Measurements from ENCODE around the gene MYO5C. TPM values are rescaled to one million over a fixed set of nuclear protein-coding genes. Genes with fewer than 3 reads are reported as not detected.

The MYO5C gene
- total RNA-seq, 1 experiment from 2014 or later, result 0.43 TPM

- Histone ChIP-seq H3K9me3 (ENCODE audit: low read depth, low read length, poor library complexity, severe bottlenecking) (no peaks in the 10 kb centered on the region), H3K27me3 (replicated peaks; ENCODE audit: insufficient read depth, low read depth, low read length, poor library complexity) (peaks cover 44% of the 10 kb centered on the region), H3K27ac (ENCODE audit: low read depth, low read length, poor library complexity, severe bottlenecking) (no peak overlapping the region), H3K4me1 (ENCODE audit: insufficient read depth, low read length, poor library complexity, severe bottlenecking) (no peaks in the 10 kb centered on the region), H3K36me3 (ENCODE audit: insufficient read depth, low read length, poor library complexity, severe bottlenecking) (no peaks in the 10 kb centered on the region), H3K4me3 (ENCODE audit: low read depth, low read length, poor library complexity, severe bottlenecking) (no peak overlapping the region)
- intact Hi-C loops (cut with micrococcal nuclease; ENCODE audit: unreplicated experiment), result no loop called here
- ChIA-PET CTCF (no interaction called here), POLR2A (ENCODE audit: low non-redundant PET) (no interaction called here)
- BruUV-seq (replicated peaks), result no TSS peak
- no peak for DNase-seq (ENCODE audit: low spot score)
- TF ChIP-seq EZH2 (IDR thresholded peaks at IDR 0.05; ENCODE audit: borderline replicate concordance, low read depth, low read length, poor library complexity, severe bottlenecking) (no peak), CTCF (conservative IDR thresholded peaks at IDR 0.05; ENCODE audit: low read depth, low read length) (no peak)
Measured at GRCh38 chr15:52292780-52293392, 2.7 kb downstream of the MYO5C start.

GRCh38 chr15:52291204-52291603 lies 4.4 kb downstream of the MYO5C start:
- BruUV-seq (replicated peaks), result no TSS peak
- Histone ChIP-seq H3K27me3 (replicated peaks; ENCODE audit: insufficient read depth, low read depth, low read length, poor library complexity) (peaks cover 38% of the 10 kb centered on the region), H3K9me3 (ENCODE audit: low read depth, low read length, poor library complexity, severe bottlenecking) (no peaks in the 10 kb centered on the region), H3K36me3 (ENCODE audit: insufficient read depth, low read length, poor library complexity, severe bottlenecking) (no peaks in the 10 kb centered on the region), H3K27ac (ENCODE audit: low read depth, low read length, poor library complexity, severe bottlenecking) (no peak overlapping the region), H3K4me3 (ENCODE audit: low read depth, low read length, poor library complexity, severe bottlenecking) (no peak overlapping the region), H3K4me1 (ENCODE audit: insufficient read depth, low read length, poor library complexity, severe bottlenecking) (no peaks in the 10 kb centered on the region)
- ChIA-PET CTCF (no interaction called here), POLR2A (ENCODE audit: low non-redundant PET) (no interaction called here)
- no peak for TF ChIP-seq EZH2 (IDR thresholded peaks at IDR 0.05; ENCODE audit: borderline replicate concordance, low read depth, low read length, poor library complexity, severe bottlenecking)
- TF ChIP-seq CTCF (conservative IDR thresholded peaks at IDR 0.05; ENCODE audit: low read depth, low read length), result no peak
- intact Hi-C loops (cut with micrococcal nuclease; ENCODE audit: unreplicated experiment), result no loop called here
- no peak for DNase-seq (ENCODE audit: low spot score)

GRCh38 chr15:52290800-52291199 lies 4.8 kb downstream of the MYO5C start:
- intact Hi-C loops (cut with micrococcal nuclease; ENCODE audit: unreplicated experiment), result no loop called here
- peaks cover 34% of the 10 kb centered on the region for H3K27me3 ChIP-seq (replicated peaks; ENCODE audit: insufficient read depth, low read depth, low read length, poor library complexity)
- no TSS peak for BruUV-seq (replicated peaks)
- TF ChIP-seq EZH2 (IDR thresholded peaks at IDR 0.05; ENCODE audit: borderline replicate concordance, low read depth, low read length, poor library complexity, severe bottlenecking) (no peak), CTCF (conservative IDR thresholded peaks at IDR 0.05; ENCODE audit: low read depth, low read length) (no peak)
- H3K4me1 ChIP-seq (ENCODE audit: insufficient read depth, low read length, poor library complexity, severe bottlenecking), result no peaks in the 10 kb centered on the region
- H3K4me3 ChIP-seq (ENCODE audit: low read depth, low read length, poor library complexity, severe bottlenecking), result no peak overlapping the region
- POLR2A ChIA-PET (ENCODE audit: low non-redundant PET), result no interaction called here
- CTCF ChIA-PET, result interaction anchor here (0.6 kb wide), 1 partner anchor 497 kb away, joined by 4 read pairs; no protein-coding TSS in a partner anchor
- H3K9me3 ChIP-seq (ENCODE audit: low read depth, low read length, poor library complexity, severe bottlenecking), result no peaks in the 10 kb centered on the region
- no peak overlapping the region for H3K27ac ChIP-seq (ENCODE audit: low read depth, low read length, poor library complexity, severe bottlenecking)
- no peaks in the 10 kb centered on the region for H3K36me3 ChIP-seq (ENCODE audit: insufficient read depth, low read length, poor library complexity, severe bottlenecking)
- DNase-seq (ENCODE audit: low spot score), result no peak

All from A673 (cell line).